ENCODE results near the gene CALML6. TPM values are rescaled to one million over a fixed set of nuclear protein-coding genes. Genes with fewer than 3 reads are reported as not detected.

The CALML6 gene
- total RNA-seq, 1 donor from 2014 or later, result 2.3 TPM

GRCh38 chr1:1956586-1957532 lies 41.8 kb downstream of the CALML6 start:
- H3K36me3 Mint-ChIP-seq (ENCODE audit: low read depth), result no peaks in the 10 kb centered on the region
- peaks cover 23% of the 10 kb centered on the region for H3K27me3 Mint-ChIP-seq (ENCODE audit: low read depth)

GRCh38 chr1:1957533-1957961 lies 42.5 kb downstream of the CALML6 start:
- peak; percentile 93 for DNase-seq (ENCODE audit: low spot score)
- Mint-ChIP-seq H3K27ac (ENCODE audit: unreplicated experiment) (no peak overlapping the region), H3K4me3 (ENCODE audit: unreplicated experiment) (no peak overlapping the region), H3K36me3 (ENCODE audit: low read depth) (no peaks in the 10 kb centered on the region), H3K27me3 (ENCODE audit: low read depth) (peaks cover 27% of the 10 kb centered on the region), H3K4me1 (ENCODE audit: low read depth) (peaks cover 6% of the 10 kb centered on the region), H3K9me3 (ENCODE audit: low read depth) (no peaks in the 10 kb centered on the region)
- TF ChIP-seq, protein P1, sequence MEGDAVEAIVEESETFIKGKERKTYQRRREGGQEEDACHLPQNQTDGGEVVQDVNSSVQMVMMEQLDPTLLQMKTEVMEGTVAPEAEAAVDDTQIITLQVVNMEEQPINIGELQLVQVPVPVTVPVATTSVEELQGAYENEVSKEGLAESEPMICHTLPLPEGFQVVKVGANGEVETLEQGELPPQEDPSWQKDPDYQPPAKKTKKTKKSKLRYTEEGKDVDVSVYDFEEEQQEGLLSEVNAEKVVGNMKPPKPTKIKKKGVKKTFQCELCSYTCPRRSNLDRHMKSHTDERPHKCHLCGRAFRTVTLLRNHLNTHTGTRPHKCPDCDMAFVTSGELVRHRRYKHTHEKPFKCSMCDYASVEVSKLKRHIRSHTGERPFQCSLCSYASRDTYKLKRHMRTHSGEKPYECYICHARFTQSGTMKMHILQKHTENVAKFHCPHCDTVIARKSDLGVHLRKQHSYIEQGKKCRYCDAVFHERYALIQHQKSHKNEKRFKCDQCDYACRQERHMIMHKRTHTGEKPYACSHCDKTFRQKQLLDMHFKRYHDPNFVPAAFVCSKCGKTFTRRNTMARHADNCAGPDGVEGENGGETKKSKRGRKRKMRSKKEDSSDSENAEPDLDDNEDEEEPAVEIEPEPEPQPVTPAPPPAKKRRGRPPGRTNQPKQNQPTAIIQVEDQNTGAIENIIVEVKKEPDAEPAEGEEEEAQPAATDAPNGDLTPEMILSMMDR (IDR thresholded peaks at IDR 0.05), result no peak

More at GRCh38 chr1:1956586-1957532, 41.8 kb downstream of the CALML6 start:
- H3K9me3 Mint-ChIP-seq (ENCODE audit: low read depth), result no peaks in the 10 kb centered on the region
- no peak overlapping the region for H3K4me3 Mint-ChIP-seq (ENCODE audit: unreplicated experiment)
- peaks cover 6% of the 10 kb centered on the region for H3K4me1 Mint-ChIP-seq (ENCODE audit: low read depth)
- DNase-seq (ENCODE audit: low spot score), result peak; percentile 90
- H3K27ac Mint-ChIP-seq (ENCODE audit: unreplicated experiment), result no peak overlapping the region
- TF ChIP-seq, protein P1 (IDR thresholded peaks at IDR 0.05), result no peak

- Mint-ChIP-seq H3K4me3 (ENCODE audit: unreplicated experiment) (no peak overlapping the region), H3K27ac (ENCODE audit: unreplicated experiment) (no peak overlapping the region), H3K27me3 (ENCODE audit: low read depth) (peaks cover 30% of the 10 kb centered on the region), H3K4me1 (ENCODE audit: low read depth) (peaks cover 6% of the 10 kb centered on the region), H3K36me3 (ENCODE audit: low read depth) (no peaks in the 10 kb centered on the region), H3K9me3 (ENCODE audit: low read depth) (peaks cover 2% of the 10 kb centered on the region)
- TF ChIP-seq, protein P1 (IDR thresholded peaks at IDR 0.05), result no peak
- DNase-seq (ENCODE audit: low spot score), result peak; percentile 87
Measured at GRCh38 chr1:1958071-1958541, 43.0 kb downstream of the CALML6 start.

DNA sequence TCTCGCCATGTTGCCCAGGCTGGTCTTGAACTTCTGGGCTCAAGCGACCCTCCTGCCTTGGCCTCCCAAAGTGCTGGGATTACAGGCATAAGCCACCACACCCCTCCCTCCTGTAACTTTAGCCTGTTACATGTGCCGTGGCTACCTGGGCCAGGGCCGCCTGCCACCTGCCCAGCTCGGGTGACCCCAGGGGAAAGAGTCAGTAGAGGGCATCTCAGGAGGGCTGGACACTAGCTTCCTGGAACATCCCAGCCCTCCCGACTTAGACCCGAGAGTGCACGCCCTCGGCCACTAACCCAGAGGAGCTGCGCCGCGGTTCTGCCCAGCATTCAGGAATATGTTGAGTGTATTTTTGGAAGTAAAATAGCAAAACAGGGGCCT lies 44.4 kb downstream of the CALML6 start:
- Mint-ChIP-seq H3K27me3 (ENCODE audit: low read depth) (peaks cover 33% of the 10 kb centered on the region), H3K9me3 (ENCODE audit: low read depth) (peaks cover 2% of the 10 kb centered on the region), H3K4me1 (ENCODE audit: low read depth) (peaks cover 6% of the 10 kb centered on the region), H3K4me3 (ENCODE audit: unreplicated experiment) (no peak overlapping the region), H3K27ac (ENCODE audit: unreplicated experiment) (no peak overlapping the region), H3K36me3 (ENCODE audit: low read depth) (no peaks in the 10 kb centered on the region)
- TF ChIP-seq, protein P1 (IDR thresholded peaks at IDR 0.05), result no peak
- DNase-seq (ENCODE audit: low spot score), result no peak

GRCh38 chr1:1959840-1960479 lies 44.9 kb downstream of the CALML6 start:
- H3K27ac Mint-ChIP-seq (ENCODE audit: unreplicated experiment), result no peak overlapping the region
- H3K9me3 Mint-ChIP-seq (ENCODE audit: low read depth), result peaks cover 2% of the 10 kb centered on the region
- H3K36me3 Mint-ChIP-seq (ENCODE audit: low read depth), result no peaks in the 10 kb centered on the region
- peaks cover 6% of the 10 kb centered on the region for H3K4me1 Mint-ChIP-seq (ENCODE audit: low read depth)
- peak; percentile 92 for DNase-seq (ENCODE audit: low spot score)
- TF ChIP-seq, protein P1 (IDR thresholded peaks at IDR 0.05), result peak; percentile 89
- H3K4me3 Mint-ChIP-seq (ENCODE audit: unreplicated experiment), result no peak overlapping the region
- H3K27me3 Mint-ChIP-seq (ENCODE audit: low read depth), result peaks cover 33% of the 10 kb centered on the region

Data from chondrocyte (in vitro differentiated cells).